HG03469 (cell line): ENCODE data around the gene XRN2.
"Not testable (repeated sequence)": the region's sequence is repeated elsewhere in the genome, so short reads cannot be mapped to it uniquely, and the experiment has no call there.

Source experiments
- ATAC-seq: cut with Tn5 transposase; IDR thresholded peaks from one replicate; pipeline ENCODE4 v1.9.1; 2021; ENCODE audit warnings: mild to moderate bottlenecking, moderate library complexity, moderate number of reproducible peaks; ENCODE audit not compliant: unreplicated experiment

XRN2 gene

GRCh38 chr20:21342656-21343345, 39.7 kb downstream of the XRN2 start:
- ATAC-seq: no peak

DNA sequence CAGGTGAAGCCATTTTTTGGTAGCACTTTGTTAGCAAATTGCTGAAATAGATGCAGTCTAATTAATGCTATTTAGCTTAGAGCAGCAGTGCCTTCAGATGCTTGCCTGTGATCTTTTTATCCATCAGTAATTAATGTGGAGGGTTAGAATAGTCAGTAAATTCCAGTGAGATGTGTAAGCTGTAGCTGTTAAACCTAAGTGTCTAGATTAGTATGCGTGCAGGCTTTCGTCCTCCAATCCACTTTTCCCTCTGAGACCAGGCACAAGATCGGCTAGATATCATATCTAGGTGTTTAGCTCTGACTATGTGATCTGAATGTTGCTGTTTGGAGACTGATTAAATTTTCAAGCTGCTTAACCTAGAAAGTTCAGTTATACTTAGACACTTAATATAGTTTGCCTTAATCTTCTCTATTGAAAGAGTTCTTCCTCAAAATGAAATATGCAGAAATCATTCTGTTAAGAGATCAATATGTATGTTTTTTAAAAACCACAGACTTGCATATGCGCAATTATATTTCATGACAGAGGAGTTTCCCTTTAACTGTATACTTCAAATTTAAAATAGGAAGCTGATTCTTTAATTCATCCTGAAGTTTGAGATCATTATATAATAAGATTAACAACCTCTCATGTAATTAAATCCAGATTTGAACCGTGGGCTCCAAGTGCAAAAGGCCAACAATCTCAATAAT, 41.2 kb downstream of the XRN2 start:
- no peak for ATAC-seq

GRCh38 chr20:21344961-21345360, 41.8 kb downstream of the XRN2 start:
- ATAC-seq: no peak

GRCh38 chr20:21352703-21353102, 49.6 kb downstream of the XRN2 start:
- no peak for ATAC-seq

DNA sequence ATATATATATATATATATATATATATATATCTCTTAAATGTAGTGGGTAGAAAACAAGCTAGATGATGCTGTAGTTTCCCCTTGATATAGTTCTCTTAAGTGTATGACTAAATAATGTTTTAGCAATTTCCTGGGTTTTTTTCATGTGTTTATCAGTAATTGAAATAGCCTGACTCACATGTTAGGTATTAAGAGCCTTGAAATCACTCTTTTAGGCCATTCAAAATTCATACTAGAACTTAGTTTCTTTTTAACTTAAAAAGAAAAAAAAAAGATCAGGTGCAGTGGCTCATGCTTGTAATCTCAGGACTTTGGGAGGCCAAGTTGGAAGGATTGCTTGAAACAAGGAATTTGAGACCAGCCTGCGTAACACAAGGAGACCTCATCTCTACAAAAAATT, 50.1 kb downstream of the XRN2 start:
- ATAC-seq: no peak

DNA sequence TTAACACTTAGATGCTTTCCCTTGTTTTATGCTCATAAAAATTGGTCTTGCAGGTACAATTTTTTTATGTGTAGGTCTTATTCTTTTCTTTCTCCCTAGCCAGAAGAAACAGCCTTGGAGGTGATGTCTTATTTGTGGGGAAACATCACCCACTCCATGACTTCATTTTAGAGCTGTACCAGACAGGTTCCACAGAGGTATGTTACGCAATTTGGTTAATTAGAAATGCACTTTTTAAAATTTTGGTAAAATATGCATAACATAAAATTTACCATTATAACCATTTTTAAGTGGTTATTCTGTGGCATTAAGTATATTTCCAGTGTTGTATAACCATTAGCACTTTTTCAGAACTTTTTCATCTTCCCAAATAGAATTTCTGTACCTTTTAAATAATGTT, 52.9 kb downstream of the XRN2 start:
- no peak for ATAC-seq

DNA sequence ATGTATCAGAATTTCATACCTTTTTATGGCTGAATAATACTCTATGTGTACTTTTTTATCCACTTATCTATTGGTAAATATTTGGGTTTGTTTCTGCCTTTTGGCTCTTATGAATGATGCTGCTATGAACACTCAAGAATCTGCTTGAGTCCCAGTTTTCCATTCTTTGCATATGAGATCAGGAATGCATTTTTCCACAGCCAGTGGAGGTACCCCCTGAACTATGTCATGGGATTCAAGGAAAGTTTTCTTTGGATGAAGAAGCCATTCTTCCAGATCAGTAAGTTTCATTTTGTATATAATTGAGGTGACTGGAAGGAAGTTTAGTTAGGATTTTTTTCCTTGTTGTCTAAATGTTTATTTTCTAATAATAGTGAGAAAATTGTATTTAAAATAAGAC, 53.3 kb downstream of the XRN2 start:
- ATAC-seq: no peak

- no peak for ATAC-seq
Observed at GRCh38 chr20:21357844-21358243, 54.7 kb downstream of the XRN2 start.

GRCh38 chr20:21358737-21359136, 55.6 kb downstream of the XRN2 start:
- ATAC-seq: no peak

- ATAC-seq: no peak
Observed at GRCh38 chr20:21360705-21361104, 57.6 kb downstream of the XRN2 start.

DNA sequence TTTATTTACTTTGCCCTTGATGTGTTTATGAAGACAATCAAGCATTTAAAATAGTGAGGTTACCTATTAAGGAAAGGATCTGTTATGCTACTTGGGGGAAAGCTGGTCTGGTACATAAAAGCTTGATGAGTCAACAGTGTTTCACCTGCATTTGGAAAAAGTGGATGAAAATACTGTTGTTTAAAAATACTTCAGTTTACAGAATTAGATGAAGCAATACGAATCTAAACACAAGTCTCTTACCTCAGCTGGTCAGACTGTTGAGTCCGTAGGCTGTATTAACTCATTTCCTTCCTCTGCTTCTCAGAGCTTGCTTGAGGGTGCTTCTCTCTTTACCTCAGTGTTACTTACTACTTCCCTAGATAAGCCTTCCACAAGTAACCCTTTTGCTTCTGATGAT, 58.1 kb downstream of the XRN2 start:
- no peak for ATAC-seq

DNA sequence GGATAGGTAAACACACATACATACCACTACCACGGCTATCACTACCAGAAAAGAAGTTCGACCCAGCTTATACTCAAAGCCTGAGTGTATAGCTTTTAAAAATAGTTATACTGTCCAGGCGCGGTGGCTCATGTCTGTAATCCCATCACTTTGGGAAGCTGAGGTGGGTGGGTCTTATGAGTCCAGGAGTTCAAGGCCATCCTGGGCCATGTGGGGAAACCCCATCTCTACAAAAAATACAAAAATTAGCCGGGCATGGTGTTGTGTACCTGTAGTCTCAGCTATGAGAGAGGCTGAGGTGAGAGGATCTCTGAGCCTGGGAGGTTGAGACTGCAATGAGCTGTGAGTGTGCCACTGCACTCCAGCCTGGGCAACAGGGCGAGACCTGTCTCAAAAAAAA, 61.3 kb downstream of the XRN2 start:
- no peak for ATAC-seq

DNA sequence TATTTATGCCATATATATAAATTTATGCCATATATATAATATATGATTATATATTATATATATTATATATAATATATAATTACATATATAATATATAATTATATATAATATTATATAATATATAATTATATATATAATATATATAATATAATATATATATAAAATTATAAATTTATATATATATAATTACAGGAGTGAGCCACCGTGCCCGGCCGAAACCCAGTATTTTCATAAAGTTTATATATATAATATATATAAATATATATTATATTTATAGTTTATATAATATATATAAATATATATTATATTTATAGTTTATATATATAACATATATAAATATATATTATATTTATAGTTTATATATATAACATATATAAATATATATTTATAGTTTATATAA, 62.6 kb downstream of the XRN2 start:
- no peak for ATAC-seq

GRCh38 chr20:21366273-21366672, 63.1 kb downstream of the XRN2 start:
- not testable (repeated sequence) for ATAC-seq

- ATAC-seq: no peak
Observed at GRCh38 chr20:21368791-21369190, 65.7 kb downstream of the XRN2 start.

DNA sequence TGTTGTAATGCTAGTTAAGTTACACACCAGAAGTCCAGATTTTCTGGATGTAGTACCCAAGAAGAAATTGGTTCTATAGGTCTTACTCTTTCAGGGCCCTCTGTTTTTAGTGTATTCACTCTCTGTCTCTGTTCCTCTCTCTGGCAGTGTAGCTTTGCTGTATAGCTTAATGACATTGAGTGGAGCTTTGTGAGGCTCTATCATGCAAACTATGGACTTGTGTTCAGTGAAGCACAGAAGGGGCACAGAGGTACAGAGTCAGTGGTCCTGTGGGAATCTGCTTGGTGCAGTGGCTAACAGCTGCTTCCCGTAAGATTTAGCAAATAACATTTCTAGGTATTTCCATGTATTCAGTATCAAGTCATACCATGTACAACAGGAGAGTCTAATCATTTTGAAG, 68.1 kb downstream of the XRN2 start:
- ATAC-seq: no peak

DNA sequence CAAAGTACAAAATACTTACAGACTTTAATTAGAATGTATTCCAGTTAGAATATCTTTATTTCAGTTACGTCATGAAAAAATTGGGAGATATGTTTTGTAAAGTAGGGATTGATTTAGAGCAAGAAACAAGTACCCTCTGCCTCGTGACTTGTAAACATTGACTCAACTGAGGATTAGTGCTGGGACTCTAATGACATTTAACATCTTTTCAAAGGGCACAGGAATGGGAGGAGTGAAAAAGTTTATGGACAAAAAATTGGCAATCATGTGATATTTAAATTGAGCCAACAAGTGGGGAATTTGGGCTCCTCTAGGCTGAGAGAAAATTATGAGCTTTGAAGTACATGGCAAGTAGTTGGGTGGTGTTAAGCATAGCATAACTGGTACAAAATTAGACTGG, 68.9 kb downstream of the XRN2 start:
- no peak for ATAC-seq

GRCh38 chr20:21373436-21373835, 70.3 kb downstream of the XRN2 start:
- no peak for ATAC-seq

DNA sequence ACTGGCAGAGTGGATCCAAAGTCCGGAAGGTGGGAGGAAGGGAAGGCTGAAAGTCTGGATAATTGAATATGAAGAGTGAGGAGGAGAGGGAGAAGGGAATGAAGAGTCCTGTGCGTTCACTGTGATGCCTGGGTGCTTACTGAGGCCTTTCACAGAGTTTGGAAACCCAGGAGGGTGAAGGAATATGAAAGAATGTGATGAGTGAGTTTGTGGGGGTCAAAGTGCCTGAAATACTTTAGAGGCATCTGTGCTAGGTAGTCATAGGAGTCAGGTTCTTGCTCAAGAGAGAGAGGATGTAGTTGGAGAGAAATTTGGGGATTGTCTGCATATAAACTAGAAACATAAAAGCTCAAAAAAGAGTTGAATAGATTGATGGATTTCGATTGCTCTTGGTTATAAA, 73.5 kb downstream of the XRN2 start:
- no peak for ATAC-seq

DNA sequence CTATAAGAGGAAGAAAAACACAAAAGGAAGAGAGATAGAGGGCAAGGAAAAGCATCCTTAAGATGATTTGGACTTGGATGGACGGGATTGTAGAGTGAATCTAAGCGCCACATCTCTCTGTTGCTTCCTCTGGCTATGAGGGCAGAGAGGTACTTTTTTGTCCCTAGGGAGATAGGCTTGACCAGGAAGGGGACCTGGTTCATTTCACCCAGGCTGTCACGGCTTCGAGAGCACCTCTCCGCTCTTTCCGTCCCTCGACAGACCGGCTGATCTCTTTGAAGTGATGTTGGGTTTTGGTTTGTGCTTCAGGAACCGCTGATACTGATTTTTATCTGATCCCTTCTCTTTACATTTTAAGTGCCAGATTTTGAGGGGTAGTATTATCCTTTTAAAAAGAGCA, 74.6 kb downstream of the XRN2 start:
- no peak for ATAC-seq

DNA sequence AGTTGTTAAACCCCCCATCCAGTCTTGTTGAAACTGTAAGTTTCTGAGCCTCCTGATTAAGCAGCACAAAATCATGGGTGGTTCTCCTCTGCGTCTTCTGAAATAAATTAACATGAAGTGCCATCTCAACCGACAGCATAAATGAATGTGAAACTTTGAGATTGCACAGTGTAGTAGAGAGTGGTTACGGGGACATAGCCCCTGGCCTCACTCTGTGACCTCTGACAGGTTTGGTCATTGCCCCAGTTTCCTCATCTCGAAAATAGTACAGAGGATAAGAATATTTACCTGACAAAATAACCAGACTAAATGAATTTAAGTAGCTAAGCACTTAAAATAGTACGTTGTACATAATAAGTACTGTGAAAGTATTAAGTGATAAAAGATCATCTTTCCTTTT, 75.1 kb downstream of the XRN2 start:
- ATAC-seq: no peak

DNA sequence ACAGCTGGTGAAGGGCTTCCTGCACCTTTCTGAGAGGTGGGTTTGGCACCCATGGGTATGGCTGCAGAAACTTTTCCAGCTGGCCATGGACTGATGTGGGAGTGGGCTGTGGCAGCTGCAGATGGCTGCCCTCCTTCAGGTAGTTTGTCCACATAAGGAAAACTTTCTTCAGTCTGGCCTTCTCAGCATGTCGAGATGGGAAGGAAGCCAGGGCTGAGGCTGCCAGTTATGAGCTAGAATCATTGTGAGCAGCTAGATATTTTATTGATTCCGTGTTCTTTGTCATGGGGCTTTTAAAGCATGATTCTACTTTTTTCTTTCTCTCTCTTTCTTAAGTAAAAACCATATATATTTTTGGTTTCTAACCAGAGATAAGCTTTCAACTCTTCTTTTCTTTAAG, 77.6 kb downstream of the XRN2 start:
- ATAC-seq: no peak

- no peak for ATAC-seq
Observed at GRCh38 chr20:21381619-21382018, 78.5 kb downstream of the XRN2 start.
